ENCODE measurements around the gene CAMKMT.
A peak's percentile ranks its signal among the peaks of the same experiment; 100 is the strongest.

The CAMKMT gene

DNA sequence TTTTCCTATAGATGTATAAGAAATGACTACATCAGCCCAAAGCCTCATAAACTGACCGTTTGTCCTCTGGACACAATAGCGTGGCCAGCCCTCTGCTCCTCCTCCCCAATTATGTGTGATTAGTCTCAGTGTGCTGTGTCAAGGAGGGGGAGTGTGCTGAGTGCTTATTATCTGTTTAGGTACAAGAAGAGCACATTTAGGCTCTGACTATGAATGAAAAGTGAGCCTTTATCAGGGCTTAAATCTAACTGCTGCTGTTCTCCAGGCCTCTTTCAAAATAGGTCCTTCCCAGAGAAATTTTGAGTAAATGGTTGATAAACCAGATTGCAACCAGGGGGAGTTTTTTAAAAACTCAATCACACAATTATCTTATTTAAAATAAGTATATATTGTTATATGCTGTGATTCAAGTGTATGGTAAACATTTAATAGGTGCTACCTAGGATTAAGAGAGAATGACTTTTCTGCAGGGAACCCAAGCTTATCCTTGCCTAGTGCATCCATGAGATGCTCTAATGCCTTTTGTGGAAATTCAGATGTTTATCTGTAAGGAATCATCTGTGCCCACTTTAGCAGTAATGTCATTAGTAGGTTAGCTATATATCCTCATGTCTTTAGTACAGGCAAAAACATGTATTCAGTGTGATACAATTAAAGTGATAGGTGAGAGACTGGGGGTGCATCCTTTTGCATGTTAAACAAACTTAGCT, 411.1 kb downstream of the CAMKMT start:
- DNase-seq (ENCODE audit: low read depth) = no peak

DNA sequence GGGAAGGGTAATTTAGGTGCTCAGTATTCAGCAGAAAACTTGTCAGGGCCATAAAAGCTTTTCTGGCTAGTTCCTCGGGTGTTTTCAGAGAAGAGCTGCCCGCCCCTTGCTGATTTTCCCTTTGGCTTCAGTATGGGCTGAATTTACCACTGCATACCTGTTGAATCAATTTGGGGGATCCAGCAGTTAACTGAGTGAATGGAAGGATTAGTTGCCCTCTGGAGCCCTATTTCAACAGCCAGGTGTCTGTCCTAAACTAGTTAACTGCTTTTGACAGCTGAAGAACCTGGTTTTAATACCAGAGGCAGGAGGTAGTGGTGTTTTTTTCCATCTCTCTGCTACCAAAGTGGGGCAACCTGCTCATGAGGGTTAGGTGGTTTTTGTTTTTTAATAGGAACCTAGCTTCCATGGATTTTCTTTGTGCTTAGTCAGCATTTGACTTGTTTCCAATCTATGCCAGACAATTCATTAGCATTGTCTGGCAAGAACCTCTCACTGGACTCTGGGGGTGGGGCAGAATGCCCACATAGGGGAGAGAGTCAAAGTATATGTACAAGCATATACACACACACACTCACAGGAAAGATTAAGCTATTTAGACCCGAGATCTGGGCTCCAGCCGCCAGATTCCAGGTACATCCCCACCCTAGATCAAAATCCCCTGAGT, 413.2 kb downstream of the CAMKMT start:
- no peak for DNase-seq (ENCODE audit: low read depth)

DNA sequence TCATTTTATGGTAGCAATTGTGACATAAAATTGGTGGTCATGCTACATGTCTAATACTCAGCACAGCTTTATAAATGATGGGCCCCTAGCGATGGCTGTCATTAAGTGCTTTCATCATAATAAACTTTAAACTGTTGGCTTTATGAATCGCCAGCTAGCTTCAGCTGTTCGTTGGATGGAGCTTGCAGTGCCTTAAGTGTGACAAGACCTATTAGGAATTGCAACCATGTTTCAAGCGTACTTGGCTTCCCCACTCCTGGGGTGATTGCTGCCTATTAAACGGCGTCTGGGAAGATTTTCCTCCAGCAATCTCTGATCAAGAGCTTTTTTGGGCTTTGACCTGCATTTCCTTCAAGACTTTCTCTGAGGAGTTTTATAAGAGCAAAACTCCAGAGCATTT, 415.3 kb downstream of the CAMKMT start:
- no peak for DNase-seq (ENCODE audit: low read depth)

DNA sequence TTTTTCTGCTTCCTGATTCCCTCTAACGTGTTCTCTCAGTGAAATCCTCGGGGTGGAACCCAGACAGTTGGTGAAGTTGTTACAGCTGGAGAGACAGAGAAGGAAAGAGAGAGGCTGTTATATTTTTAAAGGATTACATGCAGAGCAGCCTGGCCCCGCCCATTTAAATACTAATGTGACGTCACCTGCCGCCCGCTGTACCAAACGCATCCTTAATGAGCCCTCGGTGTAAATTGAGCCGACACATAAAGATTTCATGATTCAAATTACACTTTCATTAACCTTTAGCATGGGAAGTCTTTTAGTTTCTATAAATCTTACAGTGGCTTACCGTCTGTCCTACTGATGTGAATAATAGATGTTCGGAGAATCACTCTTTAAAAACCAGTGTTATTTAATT, 415.8 kb downstream of the CAMKMT start:
- peak; percentile 13 for DNase-seq (ENCODE audit: low read depth)

DNA sequence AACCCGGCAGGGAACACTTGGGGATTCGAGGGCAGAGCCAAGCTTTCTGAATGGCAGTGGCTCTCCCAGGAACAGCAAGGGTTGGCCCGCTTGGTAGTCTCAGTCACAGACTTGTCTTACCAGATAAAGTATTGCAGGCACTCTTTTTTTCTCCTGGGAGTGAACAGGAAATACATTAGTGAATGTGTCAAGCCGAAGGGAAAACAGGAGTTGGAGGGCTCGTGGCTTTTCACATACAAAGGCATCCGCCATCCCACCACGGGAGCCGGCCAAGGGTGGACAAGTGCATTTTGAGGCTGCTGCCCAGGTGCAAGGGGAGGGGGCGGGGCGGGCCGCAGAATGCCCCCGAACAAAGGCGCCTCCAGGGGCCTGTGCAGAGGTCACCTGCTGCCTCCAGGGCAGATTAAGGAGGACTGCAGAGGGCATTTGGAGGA, 416.5 kb downstream of the CAMKMT start:
- no peak for DNase-seq (ENCODE audit: low read depth)

DNA sequence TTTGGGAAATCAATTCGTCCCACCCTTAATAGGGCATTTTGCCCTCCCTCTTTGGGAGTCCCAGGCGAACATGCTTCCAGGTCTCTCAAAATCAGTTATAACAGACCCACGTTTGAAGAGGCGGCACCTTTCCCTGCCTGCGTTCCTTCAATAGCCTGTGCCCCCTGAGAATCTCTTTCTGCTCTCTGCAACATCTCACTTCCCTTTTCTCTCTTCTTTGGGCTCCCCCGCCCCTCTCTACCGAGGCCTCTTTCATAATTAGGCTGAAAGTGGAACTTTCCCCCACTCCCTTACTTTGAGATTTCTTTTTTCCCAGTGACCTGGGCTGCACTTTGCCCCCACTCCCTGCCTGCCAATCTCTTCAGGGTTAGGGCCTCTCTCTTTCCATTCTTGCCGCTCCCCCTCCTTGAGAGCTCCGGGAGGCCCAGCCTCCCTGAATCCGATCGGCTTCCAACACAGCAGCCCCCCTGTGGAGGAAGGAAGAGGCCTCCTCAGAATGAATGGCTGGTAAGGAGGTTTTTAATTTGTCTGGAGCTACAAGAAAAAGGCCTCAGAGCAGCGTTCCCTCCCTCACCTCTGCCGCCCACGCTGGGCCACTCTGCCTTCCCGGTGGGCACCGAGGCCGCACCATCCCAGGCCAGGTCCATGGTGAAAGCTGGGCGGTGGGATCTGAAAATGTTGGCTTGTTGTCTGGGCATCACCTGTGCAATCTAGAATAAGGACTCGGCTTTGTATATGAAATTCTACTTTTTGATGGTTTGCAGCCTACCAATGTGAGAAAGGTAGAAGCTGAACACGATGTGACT, 417.1 kb downstream of the CAMKMT start:
- no peak for DNase-seq (ENCODE audit: low read depth)

DNA sequence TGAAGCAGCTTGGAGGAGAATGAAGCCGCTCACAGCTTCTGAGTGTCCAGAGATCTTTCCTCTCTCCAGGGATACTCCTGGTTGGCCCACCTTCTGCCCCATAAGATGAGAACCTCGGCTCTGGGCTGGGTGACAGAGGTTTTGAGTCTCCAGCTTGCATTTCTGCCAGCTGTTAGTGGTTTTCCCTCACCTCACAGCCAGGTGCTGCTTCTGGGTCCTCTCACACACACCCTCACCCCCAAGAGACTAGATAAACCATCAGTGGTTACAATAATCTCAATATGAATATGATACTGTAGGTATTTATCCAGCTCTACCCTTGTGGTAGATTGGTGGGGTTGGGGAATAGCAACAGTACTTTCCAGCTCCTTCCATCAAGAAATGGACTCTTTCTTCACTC, 418.0 kb downstream of the CAMKMT start:
- no peak for DNase-seq (ENCODE audit: low read depth)

DNA sequence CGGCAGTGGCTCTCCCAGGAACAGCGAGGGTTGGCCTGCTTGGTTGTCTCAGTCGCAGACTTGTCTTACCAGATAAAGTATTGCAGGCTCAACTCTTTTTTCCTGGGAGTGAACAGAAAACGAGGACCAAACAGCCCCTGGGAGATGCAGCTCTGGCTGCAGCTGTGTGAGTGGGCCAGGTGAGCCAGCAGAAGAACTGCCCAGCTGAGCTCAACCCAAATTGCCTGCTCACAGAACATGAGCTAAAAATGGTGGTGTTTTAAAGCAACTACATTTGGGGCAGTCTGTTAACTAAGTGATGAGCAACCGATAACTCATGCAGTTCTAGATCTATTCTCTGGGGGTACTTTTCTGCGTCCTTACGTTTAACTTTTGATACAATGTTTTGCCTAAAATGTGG, 418.7 kb downstream of the CAMKMT start:
- DNase-seq (ENCODE audit: low read depth) = no peak

DNA sequence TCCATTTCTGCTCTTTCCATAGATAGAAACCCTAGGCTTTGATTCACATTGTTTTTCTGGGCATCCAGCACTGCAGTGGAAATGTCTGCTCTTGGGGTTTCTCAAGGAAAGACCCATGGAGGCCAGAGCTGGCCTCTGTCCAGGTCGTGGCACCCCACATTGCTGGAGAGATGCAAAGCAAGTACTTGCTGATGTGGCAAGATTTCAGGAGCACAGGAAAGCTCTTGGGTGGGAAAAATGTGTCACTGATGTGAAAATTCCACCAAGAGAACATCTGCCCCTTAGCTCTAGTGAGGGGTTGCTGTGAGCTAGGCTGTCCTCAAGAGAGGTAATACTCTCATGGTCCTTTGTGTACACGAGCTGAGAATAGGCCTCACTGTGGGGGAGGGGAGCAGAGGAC, 423.7 kb downstream of the CAMKMT start:
- DNase-seq (ENCODE audit: low read depth) = no peak

DNA sequence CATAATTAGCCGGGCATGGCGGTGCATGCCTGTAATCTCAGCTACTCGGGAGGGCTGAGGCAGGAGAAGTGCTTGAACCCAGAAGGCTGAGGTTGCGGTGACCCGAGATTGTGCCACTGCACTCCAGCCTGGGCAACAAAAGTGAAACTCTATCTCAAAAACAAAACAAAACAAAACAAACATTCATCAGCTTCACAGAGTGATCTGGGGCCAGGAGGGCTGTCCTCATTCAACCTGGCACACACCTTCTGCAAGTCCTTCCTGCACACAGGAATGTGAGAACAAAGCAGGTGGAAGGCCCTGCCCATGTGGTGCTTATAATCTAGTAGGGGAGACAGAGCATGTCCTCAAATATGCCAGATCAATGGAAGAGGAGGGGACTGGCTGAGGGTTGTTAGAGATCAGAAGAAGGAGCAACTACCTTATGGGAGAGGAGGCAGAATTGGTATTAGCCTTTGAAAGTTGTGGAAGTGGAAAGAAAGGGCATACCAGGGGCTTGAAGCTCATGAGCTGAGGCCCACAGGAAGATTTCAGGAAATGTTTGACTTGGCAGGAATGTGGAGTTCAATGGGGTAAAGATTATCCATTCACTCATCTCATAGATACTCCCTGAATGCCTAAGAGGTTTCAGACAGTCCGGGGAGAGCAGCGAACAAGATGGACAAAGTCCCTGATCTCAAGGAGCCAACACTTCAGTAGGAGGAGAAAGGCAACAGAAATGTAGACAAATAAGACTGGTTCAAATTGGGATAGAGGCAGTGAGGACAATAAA, 424.5 kb downstream of the CAMKMT start:
- no peak for DNase-seq (ENCODE audit: low read depth)

DNA sequence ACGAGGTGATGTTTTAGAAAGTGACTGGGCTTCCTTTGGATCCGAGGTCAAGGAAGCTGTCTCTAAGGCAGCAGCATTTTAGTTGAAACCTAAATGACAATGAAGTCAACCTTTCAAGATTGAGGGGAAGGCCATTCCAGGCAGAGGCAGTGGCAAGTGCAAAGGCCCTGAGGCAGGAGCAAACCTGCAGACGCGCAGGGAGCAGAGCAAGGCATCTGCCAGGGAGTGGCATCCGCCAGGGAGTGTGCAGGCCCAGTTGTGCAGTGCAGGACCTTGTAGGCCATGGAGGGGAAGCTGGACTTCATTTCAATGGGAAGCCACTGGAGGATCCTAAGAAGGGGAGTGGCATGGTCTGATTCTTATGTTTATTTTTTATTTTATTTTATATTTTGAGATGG, 425.1 kb downstream of the CAMKMT start:
- DNase-seq (ENCODE audit: low read depth) = no peak

DNA sequence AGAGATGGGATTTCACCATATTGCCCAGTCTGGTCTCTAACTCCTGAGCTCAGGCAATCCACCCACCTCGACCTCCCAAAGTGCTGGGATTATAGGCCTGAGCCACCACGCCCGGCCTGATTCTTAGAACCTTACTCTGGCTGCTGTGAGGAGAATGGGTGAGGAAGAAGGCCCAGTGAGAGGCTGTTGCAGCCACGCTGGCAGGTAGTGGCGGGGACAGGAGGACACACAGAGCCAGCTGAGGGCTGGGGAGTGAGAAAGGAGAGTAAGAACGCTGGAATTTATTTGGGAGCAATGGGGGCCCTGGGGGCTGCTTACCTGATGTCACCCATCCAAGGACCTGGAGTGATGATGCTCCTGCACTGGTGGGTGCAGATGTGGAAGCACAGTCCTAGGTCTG, 425.9 kb downstream of the CAMKMT start:
- no peak for DNase-seq (ENCODE audit: low read depth)

DNA sequence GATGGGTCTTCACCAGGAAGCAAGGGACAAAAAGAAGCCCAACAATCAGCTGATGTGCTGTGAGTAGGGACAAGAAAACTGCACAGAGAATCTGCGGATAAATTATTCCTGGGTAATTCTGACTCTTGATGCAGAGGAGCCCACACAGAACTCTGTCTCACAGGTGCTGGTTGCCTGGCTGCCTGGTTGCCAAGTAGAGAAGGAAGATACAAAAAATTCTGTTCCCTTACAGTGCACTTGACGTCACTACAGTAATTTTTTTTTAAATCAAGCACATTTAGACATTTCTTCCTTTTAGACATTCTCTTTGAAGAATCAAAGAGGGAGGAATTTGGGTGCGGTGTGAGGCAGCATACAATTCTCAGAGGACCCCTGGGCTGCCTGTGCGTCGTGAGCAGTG, 427.7 kb downstream of the CAMKMT start:
- DNase-seq (ENCODE audit: low read depth) = no peak

DNA sequence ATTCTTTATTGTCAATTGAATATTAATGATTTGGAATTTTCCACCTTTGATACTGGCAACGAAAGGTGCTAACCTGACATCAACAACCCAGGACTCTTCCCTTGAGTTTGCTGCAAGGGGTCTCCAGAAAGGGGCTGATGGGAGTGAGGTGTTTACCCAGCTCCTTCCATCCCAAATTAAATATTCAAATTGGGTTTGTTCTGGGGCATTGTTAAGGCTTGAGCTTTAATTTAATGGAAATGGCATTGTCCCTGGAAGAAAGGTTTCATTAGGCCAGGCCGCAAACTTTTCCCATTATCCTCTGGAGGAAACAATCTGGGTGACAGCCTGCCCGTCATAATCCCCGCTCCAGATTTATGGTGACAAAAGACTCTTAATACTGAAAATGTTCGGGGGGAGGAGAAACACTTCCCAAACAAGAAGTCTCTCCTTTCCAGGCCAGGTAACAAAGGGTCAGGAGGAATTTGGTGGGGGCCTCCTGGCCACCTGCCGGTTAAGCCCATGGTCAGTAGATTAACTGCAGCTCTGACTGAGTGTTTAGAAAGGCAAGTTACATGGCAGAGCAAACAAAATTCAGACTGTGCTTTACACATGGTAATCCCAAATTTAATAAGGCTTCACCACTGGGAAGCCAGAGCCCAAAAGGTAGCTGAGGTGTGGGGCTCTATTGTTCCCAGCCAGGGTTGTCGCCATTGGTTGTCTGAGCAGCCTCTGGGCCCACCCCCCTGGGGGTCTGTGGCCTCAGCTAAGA, 428.4 kb downstream of the CAMKMT start:
- DNase-seq (ENCODE audit: low read depth) = no peak

DNA sequence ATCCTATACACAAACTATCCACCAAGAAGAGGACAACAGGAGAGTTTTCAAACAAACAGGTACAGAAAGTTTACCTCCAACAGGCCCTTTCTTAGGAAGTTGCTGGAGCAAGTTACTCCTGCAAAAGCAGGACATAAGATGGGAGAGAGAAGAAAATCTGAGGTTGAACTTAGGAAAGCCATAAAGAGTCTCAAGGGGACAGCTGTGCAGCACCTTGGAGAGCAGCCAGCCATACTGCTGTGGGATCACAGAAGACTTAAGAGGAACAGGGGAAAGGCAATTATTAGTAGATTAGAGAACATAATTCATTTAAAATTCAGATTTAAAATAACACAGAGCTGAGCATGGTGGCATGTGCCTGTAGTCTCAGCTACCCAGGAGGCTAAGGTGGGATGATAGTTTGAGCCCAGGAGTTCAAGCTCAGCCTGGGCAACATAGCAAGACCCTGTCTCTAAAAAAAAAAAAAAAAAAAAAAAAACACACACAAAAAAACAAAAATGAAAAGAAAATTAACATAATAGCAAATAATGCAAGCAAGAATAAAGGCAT, 431.6 kb downstream of the CAMKMT start:
- peak; percentile 45 for DNase-seq (ENCODE audit: low read depth)

DNA sequence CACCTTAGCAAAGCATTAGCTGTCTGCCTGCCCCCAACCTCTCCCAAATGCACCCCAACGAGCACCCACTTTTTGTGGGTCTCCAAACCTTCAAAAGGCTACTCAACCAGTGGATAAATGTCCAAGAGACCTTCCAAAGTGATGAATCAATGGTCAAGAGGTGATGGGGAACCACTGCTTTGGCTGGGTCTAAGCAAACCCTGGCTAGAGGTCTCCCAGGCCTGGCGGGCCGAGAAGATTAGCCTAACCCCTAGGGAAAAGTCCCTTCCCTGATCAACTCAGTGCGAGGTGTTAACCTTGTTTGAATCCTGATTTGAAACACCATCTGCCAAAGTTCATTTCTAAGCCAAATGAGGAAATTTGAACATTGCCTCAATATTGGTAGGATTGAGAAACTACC, 435.0 kb downstream of the CAMKMT start:
- DNase-seq (ENCODE audit: low read depth) = no peak

DNA sequence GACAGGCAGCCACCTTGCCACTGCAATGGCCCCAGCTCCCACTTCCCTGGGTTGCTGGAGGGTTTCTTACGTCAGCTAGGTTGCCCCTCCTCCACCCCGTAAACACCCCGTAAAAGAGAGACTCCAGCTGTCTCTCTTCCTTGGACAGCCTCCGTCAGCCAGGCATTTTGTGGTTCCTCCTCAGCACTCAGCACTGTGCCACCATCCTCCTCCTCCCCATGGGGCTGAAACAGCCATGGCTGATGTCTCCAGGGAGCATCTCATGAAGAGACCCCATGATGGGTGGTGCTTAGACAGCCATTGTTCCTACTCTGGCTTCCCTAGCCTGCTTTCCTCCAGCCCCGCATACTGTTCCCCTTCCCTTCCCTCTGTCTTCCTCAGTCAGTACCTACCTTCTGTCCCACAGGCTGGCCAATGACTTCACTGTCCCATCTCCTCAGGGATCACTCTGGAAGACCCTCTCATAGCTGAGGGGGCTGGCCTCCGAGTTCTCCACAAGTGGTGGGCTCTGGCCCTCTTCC, 436.5 kb downstream of the CAMKMT start:
- DNase-seq (ENCODE audit: low read depth) = no peak

DNA sequence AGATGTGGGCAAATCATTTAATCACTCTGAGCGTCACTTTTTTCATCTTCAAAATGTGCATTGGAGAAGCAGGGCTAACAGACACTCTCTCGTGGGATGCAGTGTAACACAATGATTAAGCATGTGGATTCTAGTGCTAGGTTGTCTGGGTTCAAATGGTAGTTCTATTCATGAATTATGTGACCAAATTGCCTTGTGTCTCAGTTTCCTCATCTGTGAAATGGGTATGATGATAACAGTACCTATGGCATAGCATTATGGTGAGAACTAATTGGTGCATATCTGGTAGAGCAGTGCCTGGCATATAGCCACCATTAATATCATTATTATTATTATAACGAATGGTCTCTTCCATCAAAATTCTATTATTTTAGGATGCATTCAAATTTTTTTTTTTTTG, 437.4 kb downstream of the CAMKMT start:
- DNase-seq (ENCODE audit: low read depth) = no peak

DNA sequence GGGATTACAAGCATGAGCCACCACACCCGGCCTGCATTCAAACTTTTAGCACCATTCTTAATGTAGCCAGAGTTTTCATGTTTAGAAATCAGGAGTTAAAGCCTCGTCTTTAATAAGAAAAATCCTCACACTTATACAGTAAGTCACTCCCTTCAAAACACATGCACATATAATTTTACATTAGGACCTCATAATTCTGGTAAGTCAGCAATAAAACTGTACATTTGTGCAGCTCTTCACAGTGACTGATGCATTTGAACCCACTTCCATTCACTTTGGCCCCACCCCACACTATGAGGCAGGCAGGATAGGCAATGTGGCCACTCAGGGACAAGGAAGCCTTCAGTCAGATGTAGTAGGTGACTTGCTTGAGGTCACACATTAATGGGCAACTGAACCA, 438.0 kb downstream of the CAMKMT start:
- DNase-seq (ENCODE audit: low read depth) = no peak

DNA sequence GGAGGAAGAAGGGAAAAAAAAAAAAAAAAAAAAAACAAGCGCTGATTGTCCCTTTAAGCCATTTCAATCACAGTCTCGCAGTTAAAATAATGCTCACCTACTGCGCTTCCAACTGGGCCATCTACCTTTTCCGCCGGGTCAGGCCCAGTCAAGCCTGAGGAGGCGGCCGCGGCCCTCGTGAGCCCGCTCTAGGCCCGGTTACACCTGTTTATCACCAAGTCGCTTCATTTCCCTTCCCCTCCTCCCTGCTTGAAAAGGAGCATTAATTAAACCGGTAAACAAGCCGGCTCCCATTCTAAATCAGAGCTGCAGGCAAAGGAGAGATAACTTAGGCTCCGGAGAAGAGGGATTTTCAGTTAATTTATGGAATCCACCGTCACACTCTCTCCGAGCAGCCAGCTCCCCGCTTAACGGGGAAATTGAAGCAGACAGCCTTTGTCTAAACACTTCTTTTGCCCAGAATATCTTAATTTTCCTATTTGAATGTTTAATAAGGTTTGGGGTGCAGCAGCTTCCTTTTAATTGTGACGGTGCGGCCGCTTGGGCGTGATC, 439.6 kb downstream of the CAMKMT start:
- no peak for DNase-seq (ENCODE audit: low read depth)

Measured in ELR (cell line).